OCI-LY7 (cell line): ENCODE measurements around the gene IDH2. TPM values are rescaled to one million over a fixed set of nuclear protein-coding genes. Genes with fewer than 3 reads are reported as not detected.
A peak's percentile ranks its signal among the peaks of the same experiment; 100 is the strongest.

Experiments used
- BruUV-seq: library from RNA; stranded (reverse); fragments of 400-500 nt; replicated peaks from 2 replicates; lab custom pipeline; 2021; lab: Mats Ljungman, UMichigan
- CTCF ChIA-PET: fragments of 300-600 bp; sonication (Branson Sonifier 250); formaldehyde crosslinking; loops from one replicate; lab custom pipeline; 2022; ENCODE audit warnings: antibody characterized with exemption; ENCODE audit not compliant: unreplicated experiment; lab: Charles Lee
- POLR2A ChIA-PET: fragments of 300-600 bp; sonication (Branson Sonifier 250); formaldehyde crosslinking; loops from one replicate; lab custom pipeline; 2022; ENCODE audit warnings: antibody characterized with exemption; lab: Charles Lee
- DNase-seq: peaks from one replicate; pipeline ENCODE4 v3.0.0-alpha.2; 2015; ENCODE audit warnings: low spot score
- H2AFZ ChIP-seq: fragments of 200-600 bp; sonication (generic), shearing (Covaris generic); 2 replicates; pipeline ENCODE4 v1.6.1; 2014; ENCODE audit warnings: mild to moderate bottlenecking, antibody characterized with exemption, low read length, moderate library complexity
- H3K27ac ChIP-seq: fragments of 200-600 bp; sonication (generic); 2 replicates; pipeline ENCODE4 v1.5.1; 2014; ENCODE audit warnings: mixed run types, low read depth, mild to moderate bottlenecking, moderate library complexity, low read length, inconsistent platforms; ENCODE audit not compliant: poor library complexity, severe bottlenecking
- H3K36me3 ChIP-seq: fragments of 200-600 bp; sonication (generic); 2 replicates; pipeline ENCODE4 v1.6.1; 2014; ENCODE audit warnings: mild to moderate bottlenecking, antibody characterized with exemption, low read length, moderate library complexity, mixed read lengths; ENCODE audit not compliant: insufficient read depth
- H3K4me1 ChIP-seq: fragments of 200-600 bp; sonication (generic); 2 replicates; pipeline ENCODE4 v1.5.1; 2014; ENCODE audit warnings: mild to moderate bottlenecking, low read length; ENCODE audit not compliant: insufficient read depth, poor library complexity, severe bottlenecking
- H3K4me2 ChIP-seq: fragments of 200-600 bp; sonication (generic); 2 replicates; pipeline ENCODE4 v1.6.1; 2014; ENCODE audit warnings: mild to moderate bottlenecking, low read length
- H3K4me3 ChIP-seq: fragments of 200-600 bp; sonication (generic); 2 replicates; pipeline ENCODE4 v1.5.1; 2014; ENCODE audit warnings: mild to moderate bottlenecking, low read depth, low read length; ENCODE audit not compliant: poor library complexity, severe bottlenecking
- H3K79me2 ChIP-seq: fragments of 200-600 bp; sonication (generic); 2 replicates; pipeline ENCODE4 v1.6.1; 2016; ENCODE audit warnings: low read depth, mild to moderate bottlenecking, low read length, moderate library complexity, mixed read lengths; ENCODE audit not compliant: insufficient read depth
- H3K9me2 ChIP-seq: fragments of 200-600 bp; sonication (generic); 2 replicates; pipeline ENCODE4 v1.6.1; 2016; ENCODE audit warnings: mild to moderate bottlenecking, low read length, mixed read lengths; ENCODE audit not compliant: insufficient read depth
- H3K9me3 ChIP-seq: fragments of 200-600 bp; sonication (generic); 2 replicates; pipeline ENCODE4 v1.6.1; 2014; ENCODE audit warnings: mild to moderate bottlenecking, mixed run types, low read length, mixed read lengths
- H4K20me1 ChIP-seq: fragments of 200-600 bp; sonication (generic); 2 replicates; pipeline ENCODE4 v1.6.1; 2014; ENCODE audit warnings: mild to moderate bottlenecking, antibody characterized with exemption, low read length, moderate library complexity, mixed read lengths; ENCODE audit not compliant: insufficient read depth
- CTCF ChIP-seq: fragments of 200-600 bp; sonication (generic); conservative IDR thresholded peaks from 2 replicates; pipeline ENCODE4 v1.5.1; 2014; ENCODE audit warnings: mild to moderate bottlenecking, antibody characterized with exemption, low read length, moderate library complexity, mixed read lengths
- EZH2phosphoT487 ChIP-seq: fragments of 200-600 bp; sonication (generic); IDR thresholded peaks from 2 replicates; pipeline ENCODE4 v1.6.1; 2018; ENCODE audit warnings: low read depth, borderline replicate concordance, mild to moderate bottlenecking, mixed run types, antibody characterized with exemption, low read length, moderate library complexity, mixed read lengths
- intact Hi-C: fragments of 100-400 bp; cut with micrococcal nuclease; formaldehyde crosslinking; loops from one replicate; pipeline ENCODE4 v1.10.0; 2022; ENCODE audit not compliant: unreplicated experiment
- total RNA-seq, 2 experiments: library from RNA; depleted of rRNA in 1 of 2; stranded (reverse); fragments of >200 nt in 1 of 2; shearing (Covaris generic) in 1 of 2; gene quantifications; 2 replicates each; pipeline ENCODE4 v1.2.3, GENCODE V29; 2014 to 2022

The IDH2 gene
- total RNA-seq, 2 experiments from 2014 or later: 220 to 224 TPM

- TF ChIP-seq CTCF: no peak
- TF ChIP-seq EZH2phosphoT487: no peak
- no peaks in the 10 kb centered on the region for H3K9me2 ChIP-seq
- H3K36me3 ChIP-seq: no peaks in the 10 kb centered on the region
- no peaks in the 10 kb centered on the region for H4K20me1 ChIP-seq
- H3K4me2 ChIP-seq: no peak overlapping the region
- intact Hi-C loops: no loop called here
- no TSS peak for BruUV-seq
- POLR2A ChIA-PET: interaction anchor here (0.6 to 0.7 kb wide), 2 partner anchors 8 to 188 kb away, joined by 3 read pairs; no protein-coding TSS in a partner anchor
- no peak overlapping the region for H2AFZ ChIP-seq
- CTCF ChIA-PET: interaction anchor here (0.6 kb wide), 1 partner anchor 36 kb away, joined by 4 read pairs; no protein-coding TSS in a partner anchor
- H3K4me3 ChIP-seq: no peak overlapping the region
- no peak overlapping the region for H3K27ac ChIP-seq
- H3K4me1 ChIP-seq: peaks cover 6% of the 10 kb centered on the region
- no peaks in the 10 kb centered on the region for H3K79me2 ChIP-seq
- DNase-seq: no peak
- H3K9me3 ChIP-seq: no peaks in the 10 kb centered on the region
Measured at GRCh38 chr15:90145259-90145658, 43.0 kb upstream of the IDH2 start.

GRCh38 chr15:90143166-90143655, 40.9 kb upstream of the IDH2 start:
- Histone ChIP-seq H4K20me1 (no peaks in the 10 kb centered on the region), H2AFZ (peak overlapping the region; percentile 17; the same call in 1 of the 2 replicates), H3K9me2 (no peaks in the 10 kb centered on the region), H3K79me2 (no peaks in the 10 kb centered on the region), H3K27ac (no peak overlapping the region), H3K4me1 (peaks cover 6% of the 10 kb centered on the region), H3K4me3 (no peak overlapping the region), H3K9me3 (no peaks in the 10 kb centered on the region), H3K36me3 (no peaks in the 10 kb centered on the region), H3K4me2 (no peak overlapping the region)
- peak; percentile 79 for DNase-seq
- CTCF ChIA-PET: interaction anchor here (0.6 kb wide), 1 partner anchor 155 kb away, joined by 3 read pairs; no protein-coding TSS in a partner anchor
- no TSS peak for BruUV-seq
- peak; percentile 97 for TF ChIP-seq CTCF
- no peak for TF ChIP-seq EZH2phosphoT487
- intact Hi-C loops: loop anchor here (1.0 to 5.0 kb wide), 3 partner anchors 76 to 144 kb away; partner anchors contain the start of genes CIB1 and GDPGP1
- POLR2A ChIA-PET: interaction anchor here (0.6 to 0.7 kb wide), 3 partner anchors 38 to 176 kb away, joined by 3 to 4 read pairs (median 4); no protein-coding TSS in a partner anchor
